GM10847 (cell line): ENCODE data around the gene FAAP20.

Experiments used
- POLR2A ChIP-seq: IDR thresholded peaks from 2 replicates; pipeline ENCODE4 v1.6.1; 2011; ENCODE audit not compliant: insufficient read length; ENCODE audit errors: extremely low read depth

FAAP20 gene

GRCh38 chr1:2221271-2221670, 26.7 kb upstream of the FAAP20 start:
- no peak for TF ChIP-seq POLR2A

- no peak for TF ChIP-seq POLR2A
Measured at GRCh38 chr1:2216767-2217058, 22.1 kb upstream of the FAAP20 start.

- no peak for TF ChIP-seq POLR2A
Measured at GRCh38 chr1:2215909-2216766, 21.6 kb upstream of the FAAP20 start.

GRCh38 chr1:2215329-2215728, 20.8 kb upstream of the FAAP20 start:
- no peak for TF ChIP-seq POLR2A

GRCh38 chr1:2214541-2215241, 20.1 kb upstream of the FAAP20 start:
- TF ChIP-seq POLR2A, result no peak

GRCh38 chr1:2213576-2214505, 19.3 kb upstream of the FAAP20 start:
- TF ChIP-seq POLR2A, result no peak

- TF ChIP-seq POLR2A, result no peak
Measured at GRCh38 chr1:2212532-2213491, 18.2 kb upstream of the FAAP20 start.

GRCh38 chr1:2212274-2212531, 17.6 kb upstream of the FAAP20 start:
- TF ChIP-seq POLR2A, result no peak

GRCh38 chr1:2210786-2211185, 16.2 kb upstream of the FAAP20 start:
- no peak for TF ChIP-seq POLR2A

- no peak for TF ChIP-seq POLR2A
Measured at GRCh38 chr1:2210084-2210653, 15.6 kb upstream of the FAAP20 start.

GRCh38 chr1:2209400-2210083, 15.0 kb upstream of the FAAP20 start:
- no peak for TF ChIP-seq POLR2A

GRCh38 chr1:2208309-2209239, 14.0 kb upstream of the FAAP20 start:
- no peak for TF ChIP-seq POLR2A
